Measurements from ENCODE around the gene JAK2.
A peak's percentile ranks its signal among the peaks of the same experiment; 100 is the strongest.
"Not testable (repeated sequence)": the region's sequence is repeated elsewhere in the genome, so short reads cannot be mapped to it uniquely, and the experiment has no call there.

Gene JAK2

GRCh38 chr9:5042661-5043178, 57.6 kb downstream of the JAK2 start:
- DNase-seq (ENCODE audit: low spot score) = no peak

- DNase-seq (ENCODE audit: low spot score) = no peak
Observed at GRCh38 chr9:5043381-5043780, 58.3 kb downstream of the JAK2 start.

GRCh38 chr9:5044160-5044559, 59.1 kb downstream of the JAK2 start:
- DNase-seq (ENCODE audit: low spot score) = no peak

- no peak for DNase-seq (ENCODE audit: low spot score)
Observed at GRCh38 chr9:5052838-5053237, 67.8 kb downstream of the JAK2 start.

- DNase-seq (ENCODE audit: low spot score) = no peak
Observed at GRCh38 chr9:5062631-5063030, 77.6 kb downstream of the JAK2 start.

- DNase-seq (ENCODE audit: low spot score) = no peak
Observed at GRCh38 chr9:5072871-5073270, 87.8 kb downstream of the JAK2 start.

- no peak for DNase-seq (ENCODE audit: low spot score)
Observed at GRCh38 chr9:5073701-5074100, 88.6 kb downstream of the JAK2 start.

- DNase-seq (ENCODE audit: low spot score) = no peak
Observed at GRCh38 chr9:5085993-5086392, 100.9 kb downstream of the JAK2 start.

- DNase-seq (ENCODE audit: low spot score) = no peak
Observed at GRCh38 chr9:5089737-5090136, 104.7 kb downstream of the JAK2 start.

GRCh38 chr9:5095795-5096194, 110.7 kb downstream of the JAK2 start:
- DNase-seq (ENCODE audit: low spot score) = no peak

- no peak for DNase-seq (ENCODE audit: low spot score)
Observed at GRCh38 chr9:5099466-5099865, 114.4 kb downstream of the JAK2 start.

- not testable (repeated sequence) for DNase-seq (ENCODE audit: low spot score)
Observed at GRCh38 chr9:5101127-5101526, 116.1 kb downstream of the JAK2 start.

GRCh38 chr9:5106517-5106916, 121.4 kb downstream of the JAK2 start:
- not testable (repeated sequence) for DNase-seq (ENCODE audit: low spot score)

GRCh38 chr9:5110867-5111681, 126.0 kb downstream of the JAK2 start:
- DNase-seq (ENCODE audit: low spot score) = no peak

- DNase-seq (ENCODE audit: low spot score) = no peak
Observed at GRCh38 chr9:5111696-5112095, 126.6 kb downstream of the JAK2 start.

- no peak for DNase-seq (ENCODE audit: low spot score)
Observed at GRCh38 chr9:5112109-5112592, 127.1 kb downstream of the JAK2 start.

- DNase-seq (ENCODE audit: low spot score) = no peak
Observed at GRCh38 chr9:5112646-5113045, 127.6 kb downstream of the JAK2 start.

- no peak for DNase-seq (ENCODE audit: low spot score)
Observed at GRCh38 chr9:5113523-5113922, 128.5 kb downstream of the JAK2 start.

GRCh38 chr9:5113994-5114748, 129.1 kb downstream of the JAK2 start:
- no peak for DNase-seq (ENCODE audit: low spot score)

- DNase-seq (ENCODE audit: low spot score) = no peak
Observed at GRCh38 chr9:5122116-5122515, 137.0 kb downstream of the JAK2 start.

GRCh38 chr9:5122516-5122915, 137.4 kb downstream of the JAK2 start:
- DNase-seq (ENCODE audit: low spot score) = no peak

GRCh38 chr9:5140151-5140550, 155.1 kb downstream of the JAK2 start:
- peak; percentile 11 for DNase-seq (ENCODE audit: low spot score)

- DNase-seq (ENCODE audit: low spot score) = no peak
Observed at GRCh38 chr9:5144217-5144616, 159.1 kb downstream of the JAK2 start.
